Measurements from ENCODE around the gene PRDM15. TPM values are rescaled to one million over a fixed set of nuclear protein-coding genes. Genes with fewer than 3 reads are reported as not detected.

The PRDM15 gene
- total and polyA plus RNA-seq, 2 donors (not counting 1 experiment from before 2014, with no cell fraction given) = 2.3 to 3.6 TPM

DNA sequence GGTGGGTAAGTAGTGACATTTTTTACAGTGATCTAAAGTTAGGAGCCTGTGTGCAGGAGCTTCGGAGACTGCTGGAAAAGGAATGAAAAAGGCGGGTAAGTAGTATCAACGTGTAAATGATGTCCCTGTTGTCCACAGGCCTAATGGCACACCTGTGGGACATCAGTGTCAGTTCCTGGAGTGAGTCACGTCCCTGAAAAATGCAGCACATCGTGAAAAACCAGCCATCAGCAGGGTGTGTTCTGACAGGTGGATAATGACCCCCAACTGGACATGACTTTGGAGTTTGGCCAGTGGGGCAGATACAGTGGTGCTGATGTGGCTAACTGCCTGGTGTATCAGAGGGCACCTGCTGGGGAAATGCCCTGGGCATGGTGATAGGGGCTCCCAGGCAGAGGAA lies 12.0 kb upstream of the PRDM15 start:
- H3K9me3 ChIP-seq (ENCODE audit: control insufficient read depth, insufficient read depth, low read depth, low read length) = no peaks in the 10 kb centered on the region
- no peak overlapping the region for H3K9ac ChIP-seq (ENCODE audit: insufficient read depth, low read length)
- no peaks in the 10 kb centered on the region for H3K79me2 ChIP-seq (ENCODE audit: control insufficient read depth, insufficient read depth, low read length)
- DNase-seq (ENCODE audit: low read depth in 2 of 2) = no peak
- H3K27me3 ChIP-seq (ENCODE audit: control insufficient read depth, insufficient read depth, low read length) = no peaks in the 10 kb centered on the region
- H2AFZ ChIP-seq (ENCODE audit: low read length) = no peak overlapping the region
- H3K4me1 ChIP-seq (ENCODE audit: control insufficient read depth, extremely low read depth, insufficient read depth, low read length) = peaks cover 8% of the 10 kb centered on the region
- no peak overlapping the region for H3K27ac ChIP-seq (ENCODE audit: insufficient read depth, low read length)
- H4K20me1 ChIP-seq (ENCODE audit: control insufficient read depth, extremely low read depth, insufficient read depth, low read length) = no peaks in the 10 kb centered on the region
- no peak overlapping the region for H3K4me3 ChIP-seq (replicated peaks in 1 of 4; ENCODE audit: control extremely low read depth in 1 of 4, insufficient read depth in 1 of 4, low read depth in 3 of 4, low read length in 4 of 4)
- H3K36me3 ChIP-seq (ENCODE audit: control insufficient read depth, insufficient read depth, low read length) = no peaks in the 10 kb centered on the region
- TF ChIP-seq EZH2 (IDR thresholded peaks at IDR 0.05; ENCODE audit: low read length, missing control alignments) = no peak
- TF ChIP-seq CTCF (conservative IDR thresholded peaks at IDR 0.05 in 1 of 2, IDR thresholded peaks at IDR 0.05 in 1 of 2; ENCODE audit: low read depth in 1 of 2, low read length in 2 of 2) = no peak
- H3K4me2 ChIP-seq (ENCODE audit: extremely low read depth, insufficient read depth, low read length) = no peak overlapping the region

GRCh38 chr21:41890355-41890754 lies 11.2 kb upstream of the PRDM15 start:
- no peaks in the 10 kb centered on the region for H3K9me3 ChIP-seq (ENCODE audit: control insufficient read depth, insufficient read depth, low read depth, low read length)
- H3K4me2 ChIP-seq (ENCODE audit: extremely low read depth, insufficient read depth, low read length) = no peak overlapping the region
- no peak for DNase-seq (ENCODE audit: low read depth in 2 of 2)
- no peaks in the 10 kb centered on the region for H3K27me3 ChIP-seq (ENCODE audit: control insufficient read depth, insufficient read depth, low read length)
- no peak for TF ChIP-seq EZH2 (IDR thresholded peaks at IDR 0.05; ENCODE audit: low read length, missing control alignments)
- H3K79me2 ChIP-seq (ENCODE audit: control insufficient read depth, insufficient read depth, low read length) = no peaks in the 10 kb centered on the region
- peaks cover 2% of the 10 kb centered on the region for H3K4me1 ChIP-seq (ENCODE audit: control insufficient read depth, extremely low read depth, insufficient read depth, low read length)
- no peaks in the 10 kb centered on the region for H3K36me3 ChIP-seq (ENCODE audit: control insufficient read depth, insufficient read depth, low read length)
- H2AFZ ChIP-seq (ENCODE audit: low read length) = no peak overlapping the region
- no peak overlapping the region for H3K9ac ChIP-seq (ENCODE audit: insufficient read depth, low read length)
- no peak overlapping the region for H3K27ac ChIP-seq (ENCODE audit: insufficient read depth, low read length)
- no peak overlapping the region for H3K4me3 ChIP-seq (replicated peaks in 1 of 4; ENCODE audit: control extremely low read depth in 1 of 4, insufficient read depth in 1 of 4, low read depth in 3 of 4, low read length in 4 of 4)
- no peaks in the 10 kb centered on the region for H4K20me1 ChIP-seq (ENCODE audit: control insufficient read depth, extremely low read depth, insufficient read depth, low read length)

GRCh38 chr21:41888749-41889376 lies 9.7 kb upstream of the PRDM15 start:
- TF ChIP-seq CTCF (conservative IDR thresholded peaks at IDR 0.05 in 1 of 2, IDR thresholded peaks at IDR 0.05 in 1 of 2; ENCODE audit: low read depth in 1 of 2, low read length in 2 of 2) (no peak), EZH2 (IDR thresholded peaks at IDR 0.05; ENCODE audit: low read length, missing control alignments) (no peak)
- Histone ChIP-seq H3K27me3 (ENCODE audit: control insufficient read depth, insufficient read depth, low read length) (no peaks in the 10 kb centered on the region), H4K20me1 (ENCODE audit: control insufficient read depth, extremely low read depth, insufficient read depth, low read length) (no peaks in the 10 kb centered on the region), H3K36me3 (ENCODE audit: control insufficient read depth, insufficient read depth, low read length) (no peaks in the 10 kb centered on the region), H3K27ac (ENCODE audit: insufficient read depth, low read length) (no peak overlapping the region), H3K79me2 (ENCODE audit: control insufficient read depth, insufficient read depth, low read length) (no peaks in the 10 kb centered on the region), H3K4me1 (ENCODE audit: control insufficient read depth, extremely low read depth, insufficient read depth, low read length) (no peaks in the 10 kb centered on the region), H3K9me3 (ENCODE audit: control insufficient read depth, insufficient read depth, low read depth, low read length) (no peaks in the 10 kb centered on the region), H3K4me3 (replicated peaks in 1 of 4; ENCODE audit: control extremely low read depth in 1 of 4, insufficient read depth in 1 of 4, low read depth in 3 of 4, low read length in 4 of 4) (no peak overlapping the region), H2AFZ (ENCODE audit: low read length) (no peak overlapping the region), H3K4me2 (ENCODE audit: extremely low read depth, insufficient read depth, low read length) (no peak overlapping the region), H3K9ac (ENCODE audit: insufficient read depth, low read length) (no peak overlapping the region)
- no peak for DNase-seq (ENCODE audit: low read depth in 2 of 2)

All from fibroblast of lung (primary cell).